SK-N-SH treated with all-trans-retinoic acid at 6 μM for 48 hours (cell line): Measurements from ENCODE around the gene POLR2A.
"Not testable (repeated sequence)": the region's sequence is repeated elsewhere in the genome, so short reads cannot be mapped to it uniquely, and the experiment has no call there.

ENCODE experiments used
- ATAC-seq: fragments of 200-7000 bp; cut with Tn5 transposase; 3 replicates; pipeline ENCODE4 v1.9.1; 2020; ENCODE audit warnings: mild to moderate bottlenecking, moderate library complexity
- ARNTL ChIP-seq: fragments of 450-650 bp; formaldehyde crosslinking; IDR thresholded peaks from 2 replicates; pipeline ENCODE4 v1.5.0; 2020; ENCODE audit warnings: low read depth, mild to moderate bottlenecking, moderate library complexity, borderline replicate concordance
- BACH2 ChIP-seq: fragments of 250-450 bp; sonication (Bioruptor Pico); IDR thresholded peaks from 2 replicates; pipeline ENCODE4 v1.9.0; 2021; ENCODE audit warnings: mild to moderate bottlenecking, borderline replicate concordance
- CREB5 ChIP-seq: fragments of 250-450 bp; sonication (Bioruptor Pico); IDR thresholded peaks from 2 replicates; pipeline ENCODE4 v1.5.1; 2020; ENCODE audit warnings: low read depth, mild to moderate bottlenecking, moderate library complexity
- CSDC2 ChIP-seq: fragments of 250-450 bp; sonication (Bioruptor Pico); IDR thresholded peaks from 2 replicates; pipeline ENCODE4 v1.5.0; 2020; ENCODE audit warnings: mild to moderate bottlenecking, moderate library complexity
- CSRNP3 ChIP-seq: fragments of 250-450 bp; sonication (Bioruptor Pico); IDR thresholded peaks from 2 replicates; pipeline ENCODE4 v1.5.1; 2021; ENCODE audit warnings: mild to moderate bottlenecking, moderate library complexity
- ISL1 ChIP-seq: fragments of 250-450 bp; sonication (Bioruptor Pico); IDR thresholded peaks from 2 replicates; pipeline ENCODE4 v2.1.2; 2022; ENCODE audit warnings: mild to moderate bottlenecking, moderate library complexity
- OSR1 ChIP-seq: fragments of 250-450 bp; sonication (Bioruptor Pico); IDR thresholded peaks from 2 replicates; pipeline ENCODE4 v1.8.0; 2022; ENCODE audit warnings: moderate library complexity, mild to moderate bottlenecking, inconsistent platforms
- PATZ1 ChIP-seq: fragments of 250-450 bp; sonication (Bioruptor Pico); IDR thresholded peaks from 2 replicates; pipeline ENCODE4 v1.8.0; 2020; ENCODE audit warnings: mild to moderate bottlenecking, moderate library complexity, borderline replicate concordance
- POU6F1 ChIP-seq: fragments of 250-450 bp; sonication (Bioruptor Pico); IDR thresholded peaks from 2 replicates; pipeline ENCODE4 v1.8.0; 2021; ENCODE audit warnings: low read depth, mild to moderate bottlenecking, moderate library complexity, borderline replicate concordance
- PPARA ChIP-seq: fragments of 250-450 bp; sonication (Bioruptor Pico); IDR thresholded peaks from 2 replicates; pipeline ENCODE4 v1.5.0; 2020; ENCODE audit warnings: mild to moderate bottlenecking, borderline replicate concordance
- RARB ChIP-seq: fragments of 250-450 bp; sonication (Bioruptor Pico); IDR thresholded peaks from 2 replicates; pipeline ENCODE4 v1.8.0; 2021; ENCODE audit warnings: mild to moderate bottlenecking, moderate library complexity
- SNAI2 ChIP-seq: fragments of 250-450 bp; sonication (Bioruptor Pico); IDR thresholded peaks from 2 replicates; pipeline ENCODE4 v1.5.0; 2020; ENCODE audit warnings: mild to moderate bottlenecking, moderate library complexity
- TCF4 ChIP-seq: fragments of 250-450 bp; sonication (Bioruptor Pico); IDR thresholded peaks from 2 replicates; pipeline ENCODE4 v1.8.0; 2021; ENCODE audit warnings: mild to moderate bottlenecking, moderate library complexity, borderline replicate concordance
- TOX ChIP-seq: fragments of 250-450 bp; sonication (Bioruptor Pico); IDR thresholded peaks from 2 replicates; pipeline ENCODE4 v1.8.0; 2021; ENCODE audit warnings: mild to moderate bottlenecking, moderate library complexity, borderline replicate concordance
- TSHZ2 ChIP-seq: fragments of 250-450 bp; sonication (Bioruptor Pico); IDR thresholded peaks from 2 replicates; pipeline ENCODE4 v1.5.0; 2020; ENCODE audit warnings: mild to moderate bottlenecking, moderate library complexity
- ZC3H10 ChIP-seq: fragments of 250-450 bp; sonication (Bioruptor Pico); IDR thresholded peaks from 2 replicates; pipeline ENCODE4 v1.5.1; 2021; ENCODE audit warnings: mild to moderate bottlenecking, moderate library complexity
- ZFP3 ChIP-seq: fragments of 250-450 bp; sonication (Bioruptor Pico); IDR thresholded peaks from 2 replicates; pipeline ENCODE4 v1.5.0; 2020; ENCODE audit warnings: mild to moderate bottlenecking, moderate library complexity
- ZFP30 ChIP-seq: fragments of 450-650 bp; formaldehyde crosslinking; IDR thresholded peaks from 2 replicates; pipeline ENCODE4 v1.5.0; 2022; ENCODE audit warnings: mild to moderate bottlenecking, moderate library complexity
- ZNF565 ChIP-seq: fragments of 450-650 bp; formaldehyde crosslinking; conservative IDR thresholded peaks from 2 replicates; pipeline ENCODE4 v1.5.0; 2020; ENCODE audit warnings: low read depth, mild to moderate bottlenecking, moderate library complexity
- ZNF70 ChIP-seq: fragments of 450-650 bp; formaldehyde crosslinking; IDR thresholded peaks from 2 replicates; pipeline ENCODE4 v1.5.0; 2020; ENCODE audit warnings: mild to moderate bottlenecking, moderate library complexity
- ZNF8 ChIP-seq: fragments of 450-650 bp; formaldehyde crosslinking; IDR thresholded peaks from 2 replicates; pipeline ENCODE4 v1.5.0; 2020; ENCODE audit warnings: mild to moderate bottlenecking, moderate library complexity

Gene POLR2A

GRCh38 chr17:7471729-7472128 is 12.4 kb upstream of the POLR2A start (continued):
- no peak for TF ChIP-seq CREB5 (CRISPR knock-in tag)
- TF ChIP-seq TOX (CRISPR knock-in tag), result no peak

- not testable (repeated sequence) for ATAC-seq
Observed at GRCh38 chr17:7474767-7475166, 9.4 kb upstream of the POLR2A start.

GRCh38 chr17:7475764-7476422 is 8.3 kb upstream of the POLR2A start:
- no peak for ATAC-seq
- TF ChIP-seq ZNF70, result no peak
- no peak for TF ChIP-seq BACH2 (CRISPR knock-in tag)
- no peak for TF ChIP-seq CSDC2
- no peak for TF ChIP-seq OSR1 (CRISPR knock-in tag)
- TF ChIP-seq ISL1 (CRISPR knock-in tag), result no peak
- TF ChIP-seq ZFP3 (CRISPR knock-in tag), result no peak
- TF ChIP-seq SNAI2, result no peak
- TF ChIP-seq TCF4 (CRISPR knock-in tag), result no peak
- TF ChIP-seq CREB5 (CRISPR knock-in tag), result no peak

- peak; percentile 10; the same call in 1 of the 3 replicates for ATAC-seq
- TF ChIP-seq TCF4 (CRISPR knock-in tag) (no peak), ARNTL (CRISPR knock-in tag) (no peak), POU6F1 (CRISPR knock-in tag) (no peak), CSRNP3 (CRISPR knock-in tag) (no peak), BACH2 (CRISPR knock-in tag) (no peak), ZNF565 (no peak), ZNF70 (no peak), ZNF8 (no peak), SNAI2 (no peak), ZFP3 (CRISPR knock-in tag) (no peak), PPARA (CRISPR knock-in tag) (no peak), ZC3H10 (no peak), TOX (CRISPR knock-in tag) (no peak), CSDC2 (no peak), TSHZ2 (CRISPR knock-in tag) (no peak), OSR1 (CRISPR knock-in tag) (no peak), PATZ1 (CRISPR knock-in tag) (no peak), RARB (CRISPR knock-in tag) (no peak), ZFP30 (CRISPR knock-in tag) (no peak), ISL1 (CRISPR knock-in tag) (no peak)
Observed at GRCh38 chr17:7476494-7476893, 7.7 kb upstream of the POLR2A start.
